CD4-positive, alpha-beta T cell (primary cell): ENCODE results near the gene VWF. TPM values are rescaled to one million over a fixed set of nuclear protein-coding genes. Genes with fewer than 3 reads are reported as not detected.

Experiments
- ATAC-seq: fragments of 200-7000 bp; cut with Tn5 transposase; one replicate; pipeline ENCODE4 v1.10.0; 2022; ENCODE audit warnings: mild to moderate bottlenecking; ENCODE audit not compliant: poor library complexity
- CTCF ChIA-PET: fragments of 350-600 bp; sonication (Branson Sonifier 250); formaldehyde crosslinking; loops from one replicate; lab custom pipeline; 2021; ENCODE audit warnings: antibody characterized with exemption, inconsistent platforms; lab: Charles Lee
- POLR2A ChIA-PET: fragments of 350-600 bp; sonication (Branson Sonifier 250); formaldehyde crosslinking; loops from one replicate; lab custom pipeline; 2021; ENCODE audit warnings: antibody characterized with exemption, inconsistent platforms; lab: Charles Lee
- DNase-seq, 14 experiments: peaks; one replicate each; pipeline ENCODE4 v3.0.0-alpha.2; 2013 to 2020; ENCODE audit warnings: mixed read lengths in 2 of 14
- H3K27ac ChIP-seq, 2 donors: one replicate each; pipeline versions ENCODE4 v1.5.1 to v1.7.0; 2013; ENCODE audit warnings: low read length in 2 of 2, low read depth in 1 of 2, mild to moderate bottlenecking in 1 of 2
- H3K27me3 ChIP-seq, 2 experiments: 1 replicate in 1 of 2; 2 replicates in 1 of 2; pipeline versions ENCODE4 v1.6.1 to v1.7.0; 2013; ENCODE audit warnings: low read length in 2 of 2, control low read depth in 1 of 2, mild to moderate bottlenecking in 1 of 2, moderate library complexity in 1 of 2; ENCODE audit not compliant: insufficient read depth in 2 of 2, control insufficient read depth in 1 of 2
- H3K36me3 ChIP-seq: one replicate; pipeline ENCODE4 v1.6.1; 2013; ENCODE audit warnings: low read length, control low read depth; ENCODE audit not compliant: insufficient read depth
- H3K4me1 ChIP-seq: one replicate; pipeline ENCODE4 v1.6.1; 2013; ENCODE audit warnings: low read length, control low read depth; ENCODE audit not compliant: insufficient read depth
- H3K4me3 ChIP-seq: one replicate; pipeline ENCODE4 v1.5.1; 2013; ENCODE audit warnings: mild to moderate bottlenecking, low read length, moderate library complexity
- H3K9me3 ChIP-seq, 2 experiments: 1 replicate in 1 of 2; 2 replicates in 1 of 2; pipeline versions ENCODE4 v1.6.1 to v1.7.0; 2013; ENCODE audit warnings: low read length in 2 of 2, mild to moderate bottlenecking in 2 of 2, control low read depth in 1 of 2, moderate library complexity in 1 of 2; ENCODE audit not compliant: control insufficient read depth in 1 of 2, insufficient read depth in 1 of 2
- H3K27ac Mint-ChIP-seq: one replicate; pipeline ENCODE4 v1.8.0; 2020; ENCODE audit warnings: mixed read lengths
- H3K27me3 Mint-ChIP-seq: one replicate; pipeline ENCODE4 v1.8.0; 2021; ENCODE audit warnings: mixed read lengths
- H3K36me3 Mint-ChIP-seq: one replicate; pipeline ENCODE4 v1.8.0; 2021; ENCODE audit warnings: low read depth, mixed read lengths
- H3K4me1 Mint-ChIP-seq: one replicate; pipeline ENCODE4 v1.8.0; 2021; ENCODE audit warnings: low read depth, mixed read lengths
- H3K4me3 Mint-ChIP-seq: one replicate; pipeline ENCODE4 v1.8.0; 2020; ENCODE audit warnings: mild to moderate bottlenecking, mixed read lengths
- H3K9me3 Mint-ChIP-seq: one replicate; pipeline ENCODE4 v1.8.0; 2020; ENCODE audit warnings: mixed read lengths
- intact Hi-C, 2 experiments: fragments of 100-400 bp; cut with DNase I in 1 of 2; cut with micrococcal nuclease in 1 of 2; formaldehyde crosslinking; loops; one replicate each; pipeline versions ENCODE4 v1.15.1 to v1.9.0; 2023 to 2025; cut with DNase I, micrococcal nuclease
- total RNA-seq, 174 experiments: library from RNA in 2 of 174; stranded (reverse) in 2 of 174; gene quantifications; one replicate each; pipeline ENCODE4 v1.2.3 and lab custom pipeline; 2021 to 2026
- TF ChIP-seq, protein P1 (sequence below): fragments of 200-600 bp; IDR thresholded peaks from one replicate; pipeline ENCODE4 v1.8.0; 2022; ENCODE audit warnings: antibody characterized with exemption, mild to moderate bottlenecking

Gene VWF
- total RNA-seq, 2 experiments from 2014 or later, result 0.20 TPM; not detected in 1

DNA sequence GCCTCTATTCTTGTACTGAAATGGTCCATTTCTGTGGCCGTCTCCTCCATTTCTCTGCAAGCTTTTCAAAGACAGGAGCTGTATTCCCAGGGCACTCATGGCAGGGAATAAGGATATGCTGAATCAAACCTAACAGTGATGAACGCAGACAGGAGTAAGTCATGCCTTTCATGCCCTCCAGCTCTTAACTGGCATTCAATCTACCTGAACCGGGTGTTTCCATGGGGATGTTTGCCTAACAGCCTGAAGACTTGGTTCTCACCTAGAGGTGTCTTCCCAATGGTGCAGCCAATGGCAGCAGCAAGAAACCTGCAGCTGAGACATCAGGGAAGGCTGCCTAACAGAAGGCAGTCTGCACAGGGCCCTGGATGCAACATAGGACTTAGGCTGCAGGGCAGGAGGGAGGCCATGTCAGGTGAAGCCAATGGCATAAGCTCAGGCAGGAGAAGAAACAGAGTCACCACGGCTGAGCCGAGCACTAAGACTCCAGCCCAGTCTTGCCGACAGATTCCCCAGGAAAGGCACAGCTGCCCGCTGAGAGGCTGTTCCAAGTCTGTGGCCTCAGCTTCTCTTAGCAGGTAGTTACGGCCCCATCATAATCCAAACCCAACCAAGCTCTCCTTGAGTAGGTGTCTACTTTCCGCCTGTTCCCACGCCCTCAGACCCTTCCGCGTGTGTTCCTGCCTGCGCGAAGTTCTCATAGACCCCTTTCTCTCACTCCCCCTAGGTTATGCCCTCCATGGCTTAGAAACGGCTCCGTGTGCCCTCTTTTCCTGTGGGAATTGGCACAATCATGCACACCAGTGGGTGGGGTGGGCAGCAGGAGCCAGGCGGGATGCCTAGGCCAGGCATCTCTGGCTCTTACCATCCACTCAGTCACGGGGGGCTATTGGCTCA, 44.1 kb downstream of the VWF start:
- H3K27me3 Mint-ChIP-seq, result peaks cover 19% of the 10 kb centered on the region
- Histone ChIP-seq H3K9me3 (no peaks in the 10 kb centered on the region), H3K27ac (no peak overlapping the region), H3K36me3 (no peaks in the 10 kb centered on the region), H3K27me3 (peaks cover 0 to 6% of the 10 kb centered on the region in 2 experiments), H3K4me3 (no peak overlapping the region), H3K4me1 (peaks cover 6% of the 10 kb centered on the region)
- DNase-seq (no peak), ATAC-seq (no peak)
- no peaks in the 10 kb centered on the region for H3K9me3 Mint-ChIP-seq
- ChIA-PET CTCF (no interaction called here), POLR2A (no interaction called here)
- no peak overlapping the region for H3K4me3 Mint-ChIP-seq
- no peak overlapping the region for H3K27ac Mint-ChIP-seq
- TF ChIP-seq, protein P1, sequence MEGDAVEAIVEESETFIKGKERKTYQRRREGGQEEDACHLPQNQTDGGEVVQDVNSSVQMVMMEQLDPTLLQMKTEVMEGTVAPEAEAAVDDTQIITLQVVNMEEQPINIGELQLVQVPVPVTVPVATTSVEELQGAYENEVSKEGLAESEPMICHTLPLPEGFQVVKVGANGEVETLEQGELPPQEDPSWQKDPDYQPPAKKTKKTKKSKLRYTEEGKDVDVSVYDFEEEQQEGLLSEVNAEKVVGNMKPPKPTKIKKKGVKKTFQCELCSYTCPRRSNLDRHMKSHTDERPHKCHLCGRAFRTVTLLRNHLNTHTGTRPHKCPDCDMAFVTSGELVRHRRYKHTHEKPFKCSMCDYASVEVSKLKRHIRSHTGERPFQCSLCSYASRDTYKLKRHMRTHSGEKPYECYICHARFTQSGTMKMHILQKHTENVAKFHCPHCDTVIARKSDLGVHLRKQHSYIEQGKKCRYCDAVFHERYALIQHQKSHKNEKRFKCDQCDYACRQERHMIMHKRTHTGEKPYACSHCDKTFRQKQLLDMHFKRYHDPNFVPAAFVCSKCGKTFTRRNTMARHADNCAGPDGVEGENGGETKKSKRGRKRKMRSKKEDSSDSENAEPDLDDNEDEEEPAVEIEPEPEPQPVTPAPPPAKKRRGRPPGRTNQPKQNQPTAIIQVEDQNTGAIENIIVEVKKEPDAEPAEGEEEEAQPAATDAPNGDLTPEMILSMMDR, result no peak
- peaks cover 9% of the 10 kb centered on the region for H3K4me1 Mint-ChIP-seq
- H3K36me3 Mint-ChIP-seq, result no peaks in the 10 kb centered on the region
- intact Hi-C loops, result no loop called here

DNA sequence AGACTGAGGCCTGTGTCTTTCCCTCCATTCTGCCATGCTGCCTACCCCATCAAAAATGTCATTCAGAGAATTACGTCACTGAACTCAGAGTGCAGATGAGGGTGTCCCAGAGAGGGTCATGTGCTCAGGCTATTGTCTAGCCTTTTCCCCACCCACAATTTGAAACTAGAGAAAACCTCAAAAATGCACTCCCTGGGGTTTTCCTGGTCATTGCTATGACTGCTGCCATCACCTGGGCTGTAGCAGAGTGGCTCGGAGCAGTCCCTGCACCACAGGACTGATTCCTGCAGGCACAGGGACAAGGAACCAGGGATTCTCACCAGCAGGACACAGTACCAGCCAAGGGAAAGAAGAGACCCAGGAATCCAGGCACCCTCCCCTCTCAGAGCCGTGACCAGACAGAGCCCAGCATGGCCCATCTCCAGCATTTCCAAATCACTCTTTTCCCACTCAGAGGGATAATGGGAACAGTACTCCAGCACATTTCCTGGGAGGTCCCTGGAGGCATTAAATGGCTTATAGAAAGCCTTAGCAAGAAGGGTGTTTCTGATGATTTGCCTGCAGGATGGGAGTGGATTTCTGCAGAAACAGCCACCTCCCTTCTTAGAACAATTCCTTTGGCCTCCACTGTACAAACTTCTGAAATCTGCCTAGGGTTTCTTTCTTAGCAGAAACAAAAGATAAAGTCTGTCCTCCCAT, 45.9 kb downstream of the VWF start:
- Mint-ChIP-seq H3K4me3 (no peak overlapping the region), H3K36me3 (no peaks in the 10 kb centered on the region), H3K27me3 (peaks cover 29% of the 10 kb centered on the region), H3K4me1 (peaks cover 26% of the 10 kb centered on the region), H3K9me3 (no peaks in the 10 kb centered on the region), H3K27ac (no peak overlapping the region)
- peaks cover 17% of the 10 kb centered on the region for H3K4me1 ChIP-seq
- no peak for ATAC-seq
- H3K4me3 ChIP-seq, result no peak overlapping the region
- CTCF ChIA-PET, result no interaction called here
- peaks cover 0 to 7% of the 10 kb centered on the region in 2 experiments for H3K27me3 ChIP-seq
- no peaks in the 10 kb centered on the region for H3K36me3 ChIP-seq
- no peak for DNase-seq
- intact Hi-C loops, result no loop called here
- no peak overlapping the region for H3K27ac ChIP-seq
- H3K9me3 ChIP-seq, result no peaks in the 10 kb centered on the region
- TF ChIP-seq, protein P1, result no peak
- POLR2A ChIA-PET, result no interaction called here

DNA sequence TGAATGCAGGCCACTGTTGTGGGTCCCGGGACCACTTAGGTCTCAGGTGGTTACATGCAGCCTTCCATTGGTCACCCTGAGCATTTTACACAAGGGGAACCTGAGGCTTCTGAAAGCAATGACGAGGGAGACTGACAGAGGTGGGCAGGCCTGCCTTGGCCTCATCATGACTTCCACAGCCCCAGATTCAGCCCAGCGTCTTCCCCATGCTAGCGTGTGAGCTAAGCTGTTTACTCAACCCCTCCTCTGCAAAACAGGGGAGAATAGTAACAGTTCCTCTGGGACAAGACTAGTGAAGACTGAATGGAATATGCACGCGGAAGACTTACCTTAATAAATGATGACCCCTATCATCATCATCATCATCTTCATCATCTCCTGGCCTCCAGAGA, 46.8 kb downstream of the VWF start:
- Mint-ChIP-seq H3K9me3 (no peaks in the 10 kb centered on the region), H3K4me1 (peaks cover 26% of the 10 kb centered on the region), H3K27me3 (peaks cover 29% of the 10 kb centered on the region), H3K27ac (no peak overlapping the region), H3K4me3 (no peak overlapping the region), H3K36me3 (no peaks in the 10 kb centered on the region)
- Histone ChIP-seq H3K27ac (no peak overlapping the region), H3K27me3 (peaks cover 0 to 7% of the 10 kb centered on the region in 2 experiments), H3K9me3 (no peaks in the 10 kb centered on the region), H3K4me3 (no peak overlapping the region), H3K4me1 (peaks cover 17% of the 10 kb centered on the region), H3K36me3 (no peaks in the 10 kb centered on the region)
- POLR2A ChIA-PET, result no interaction called here
- no peak for ATAC-seq
- DNase-seq, result no peak
- CTCF ChIA-PET, result no interaction called here
- TF ChIP-seq, protein P1, result no peak
- intact Hi-C loops, result no loop called here
